Activated T-helper 17 cell treated with anti-CD3 and anti-CD28 coated beads, Interleukin-2, amount 50 U/mL, for 72 hours (primary cell): ENCODE results near the gene ETV4. TPM values are rescaled to one million over a fixed set of nuclear protein-coding genes. Genes with fewer than 3 reads are reported as not detected.
"Not testable (repeated sequence)": the region's sequence is repeated elsewhere in the genome, so short reads cannot be mapped to it uniquely, and the experiment has no call there.

Experiments used
- ATAC-seq: fragments of 150-1000 bp; cut with Tn5 transposase; replicated peaks from 2 replicates; pipeline ENCODE4 v1.10.0; 2021; ENCODE audit warnings: mild to moderate bottlenecking, moderate library complexity
- H3K27ac Mint-ChIP-seq: one replicate; pipeline ENCODE4 v1.8.0; 2022; ENCODE audit warnings: mixed read lengths
- H3K27me3 Mint-ChIP-seq: one replicate; pipeline ENCODE4 v1.8.0; 2022; ENCODE audit warnings: mixed read lengths
- H3K36me3 Mint-ChIP-seq: one replicate; pipeline ENCODE4 v1.8.0; 2022; ENCODE audit warnings: low read depth, mild to moderate bottlenecking, mixed read lengths
- H3K4me1 Mint-ChIP-seq: one replicate; pipeline ENCODE4 v1.8.0; 2022; ENCODE audit warnings: mixed read lengths
- H3K4me3 Mint-ChIP-seq: one replicate; pipeline ENCODE4 v1.8.0; 2022; ENCODE audit warnings: mild to moderate bottlenecking, mixed read lengths
- H3K9me3 Mint-ChIP-seq: one replicate; pipeline ENCODE4 v1.8.0; 2022; ENCODE audit warnings: mixed read lengths
- total RNA-seq, 2 donors: library from RNA; stranded (reverse); gene quantifications; one replicate each; pipeline ENCODE4 v1.2.3, GENCODE V29; 2022

Gene ETV4
- total RNA-seq, 2 donors from 2014 or later, result 0.56 to 0.61 TPM

DNA sequence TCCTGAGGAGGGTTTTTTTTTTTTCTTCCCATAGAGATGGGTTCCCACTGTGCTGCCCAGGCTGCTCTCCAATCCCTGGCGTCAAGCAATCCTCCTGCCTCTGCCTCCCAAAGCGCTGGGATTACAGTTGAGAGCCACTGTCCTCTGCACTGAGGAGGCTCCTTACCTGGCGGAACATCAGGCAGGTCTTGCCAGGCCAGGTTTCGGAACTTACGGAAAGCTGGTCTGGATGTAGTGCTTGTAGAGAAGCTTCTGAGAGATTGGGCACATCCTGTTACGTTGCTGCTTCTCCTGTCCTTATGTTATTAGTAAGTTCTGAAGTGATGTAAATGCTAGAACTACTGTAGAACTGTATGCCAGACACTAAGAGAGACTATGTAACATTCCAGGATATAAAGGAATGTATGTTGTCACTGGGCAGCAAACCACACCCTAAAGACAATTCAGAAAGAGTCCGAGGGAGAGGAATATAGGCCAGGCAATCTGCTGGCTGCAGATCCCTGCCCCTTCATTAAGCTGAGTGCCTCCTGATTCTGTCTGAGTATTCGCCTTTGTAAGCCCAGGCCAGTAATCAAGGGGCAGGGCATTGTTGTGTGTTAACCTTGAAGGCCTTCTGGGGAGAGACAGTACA is 21.1 kb downstream of the ETV4 start:
- no peak overlapping the region for H3K4me3 Mint-ChIP-seq
- H3K27me3 Mint-ChIP-seq, result no peaks in the 10 kb centered on the region
- H3K36me3 Mint-ChIP-seq, result peaks cover 66% of the 10 kb centered on the region
- no peak overlapping the region for H3K27ac Mint-ChIP-seq
- peaks cover 5% of the 10 kb centered on the region for H3K4me1 Mint-ChIP-seq
- ATAC-seq, result no peak
- H3K9me3 Mint-ChIP-seq, result no peaks in the 10 kb centered on the region

DNA sequence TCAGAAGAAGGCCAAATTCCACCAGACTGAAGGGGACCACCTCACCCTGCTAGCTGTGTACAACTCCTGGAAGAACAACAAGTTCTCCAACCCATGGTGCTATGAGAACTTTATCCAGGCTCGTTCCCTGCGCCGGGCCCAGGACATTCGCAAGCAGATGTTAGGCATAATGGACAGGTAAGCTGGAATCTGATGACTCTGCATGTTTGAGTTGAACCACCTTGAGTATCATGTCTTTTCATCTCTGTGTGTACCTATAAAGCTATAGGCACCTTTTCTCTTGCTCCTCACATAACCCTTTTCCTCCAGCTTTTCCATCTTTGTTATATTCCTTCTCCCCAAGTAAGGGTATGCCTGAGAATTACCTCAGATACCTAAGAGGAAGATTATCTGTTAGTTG is 24.8 kb downstream of the ETV4 start:
- no peak for ATAC-seq
- H3K9me3 Mint-ChIP-seq, result no peaks in the 10 kb centered on the region
- peaks cover 93% of the 10 kb centered on the region for H3K36me3 Mint-ChIP-seq
- no peak overlapping the region for H3K27ac Mint-ChIP-seq
- no peaks in the 10 kb centered on the region for H3K27me3 Mint-ChIP-seq
- H3K4me1 Mint-ChIP-seq, result peaks cover 9% of the 10 kb centered on the region
- no peak overlapping the region for H3K4me3 Mint-ChIP-seq

DNA sequence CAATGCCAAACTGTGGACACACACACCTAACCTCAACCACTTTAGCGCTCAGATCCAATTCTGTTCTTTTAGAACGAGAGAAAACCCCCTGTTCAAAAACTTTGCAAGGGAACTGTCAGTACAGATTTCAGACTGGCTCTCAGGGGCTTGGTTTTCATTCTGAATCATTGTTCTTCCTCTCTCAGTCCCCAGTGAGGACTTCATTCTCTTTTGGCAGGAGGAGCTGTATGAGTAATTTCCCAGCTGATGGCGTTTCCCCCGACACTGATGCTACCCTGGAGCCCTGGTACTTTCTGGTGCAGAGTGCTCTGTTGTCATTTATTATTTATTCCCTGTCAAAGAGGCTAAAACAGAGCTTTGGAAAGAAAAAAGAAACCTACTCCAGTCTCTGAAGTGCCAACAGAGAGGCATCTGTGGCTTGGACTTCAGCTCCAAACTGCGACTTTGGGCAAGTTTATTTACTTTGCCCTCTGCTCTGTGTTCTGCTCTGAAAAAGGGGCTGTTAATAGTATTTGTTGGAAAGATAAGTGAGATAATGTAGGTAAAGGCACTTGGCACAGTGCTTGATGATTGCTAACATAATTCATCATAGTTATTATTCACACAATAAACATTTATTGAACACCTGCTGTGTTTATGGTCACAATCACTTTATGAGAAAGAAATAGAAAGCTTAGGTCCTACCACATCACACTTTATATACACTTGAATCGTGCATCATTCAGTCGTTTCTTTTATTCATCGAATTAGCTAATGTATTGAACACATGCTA is 28.3 kb downstream of the ETV4 start:
- H3K9me3 Mint-ChIP-seq, result no peaks in the 10 kb centered on the region
- H3K4me3 Mint-ChIP-seq, result no peak overlapping the region
- no peak overlapping the region for H3K27ac Mint-ChIP-seq
- ATAC-seq, result peak; percentile 83
- H3K4me1 Mint-ChIP-seq, result peaks cover 9% of the 10 kb centered on the region
- H3K27me3 Mint-ChIP-seq, result no peaks in the 10 kb centered on the region
- peaks cover 98% of the 10 kb centered on the region for H3K36me3 Mint-ChIP-seq

DNA sequence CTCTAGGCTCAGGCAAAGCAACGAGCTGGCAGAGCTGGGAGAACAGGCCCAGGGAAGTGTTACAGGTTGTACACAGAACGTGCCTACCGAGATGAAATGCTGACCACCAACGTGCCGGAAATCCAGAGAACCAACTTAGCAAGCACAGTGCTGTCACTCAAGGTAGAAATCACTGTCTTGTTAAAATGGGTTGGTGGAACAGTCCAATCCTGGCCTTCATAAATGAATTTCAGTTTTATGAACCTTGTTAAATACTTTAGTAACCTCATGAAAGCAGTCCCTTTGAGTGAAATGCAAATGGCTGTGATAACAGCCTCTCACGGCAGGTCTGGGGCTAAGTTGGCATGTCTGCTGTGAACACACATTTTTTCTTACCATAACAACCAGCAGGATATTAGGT is 29.0 kb downstream of the ETV4 start:
- H3K27ac Mint-ChIP-seq, result peak overlapping the region; percentile 61
- peaks cover 98% of the 10 kb centered on the region for H3K36me3 Mint-ChIP-seq
- H3K27me3 Mint-ChIP-seq, result no peaks in the 10 kb centered on the region
- peak; percentile 9 for ATAC-seq
- H3K9me3 Mint-ChIP-seq, result no peaks in the 10 kb centered on the region
- H3K4me1 Mint-ChIP-seq, result peaks cover 9% of the 10 kb centered on the region
- no peak overlapping the region for H3K4me3 Mint-ChIP-seq

DNA sequence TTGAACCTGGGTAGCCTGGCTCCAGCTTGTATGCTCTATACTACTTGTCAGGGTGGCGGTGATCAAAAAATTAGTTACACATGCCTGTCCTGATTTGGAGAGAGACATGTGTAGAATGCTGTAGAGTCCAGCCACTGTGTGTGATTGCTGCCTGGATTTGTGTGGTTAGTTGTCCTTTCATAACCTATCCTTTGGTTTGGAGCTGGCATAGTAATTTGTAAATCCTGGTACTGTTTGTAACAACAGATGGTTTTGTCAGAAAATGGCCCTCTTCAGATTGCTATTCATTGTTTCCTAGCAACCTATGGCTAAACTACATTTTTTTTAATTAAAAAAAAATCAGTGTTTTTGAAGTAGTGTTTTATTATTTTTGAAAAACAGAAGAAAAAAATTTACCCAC is 30.5 kb downstream of the ETV4 start:
- no peak overlapping the region for H3K27ac Mint-ChIP-seq
- no peak overlapping the region for H3K4me3 Mint-ChIP-seq
- H3K4me1 Mint-ChIP-seq, result peaks cover 7% of the 10 kb centered on the region
- peaks cover 95% of the 10 kb centered on the region for H3K36me3 Mint-ChIP-seq
- H3K27me3 Mint-ChIP-seq, result no peaks in the 10 kb centered on the region
- ATAC-seq, result no peak
- H3K9me3 Mint-ChIP-seq, result no peaks in the 10 kb centered on the region

DNA sequence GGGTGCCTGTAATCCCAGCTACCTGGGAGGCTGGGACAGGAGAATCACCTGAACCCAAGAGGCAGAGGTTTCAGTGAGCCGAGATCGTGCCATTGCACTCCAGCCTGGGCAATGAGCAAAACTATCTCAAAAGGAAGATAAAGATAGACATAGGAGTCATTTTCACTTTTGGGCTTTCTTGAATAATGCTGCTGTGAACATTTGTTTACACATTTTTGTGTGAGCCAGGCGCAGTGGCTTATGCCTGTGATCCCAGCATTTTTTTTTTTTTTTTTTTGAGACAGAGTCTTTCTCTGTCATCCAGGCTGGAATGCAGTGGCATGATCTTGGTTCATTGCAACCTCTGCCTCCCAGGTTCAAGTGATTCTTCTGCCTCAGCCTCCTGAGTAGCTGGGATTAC is 34.9 kb downstream of the ETV4 start:
- H3K4me1 Mint-ChIP-seq, ATAC-seq, H3K27me3 Mint-ChIP-seq, H3K4me3 Mint-ChIP-seq, H3K9me3 Mint-ChIP-seq, H3K27ac Mint-ChIP-seq: not testable (repeated sequence)
- H3K36me3 Mint-ChIP-seq, result peaks cover 95% of the 10 kb centered on the region

DNA sequence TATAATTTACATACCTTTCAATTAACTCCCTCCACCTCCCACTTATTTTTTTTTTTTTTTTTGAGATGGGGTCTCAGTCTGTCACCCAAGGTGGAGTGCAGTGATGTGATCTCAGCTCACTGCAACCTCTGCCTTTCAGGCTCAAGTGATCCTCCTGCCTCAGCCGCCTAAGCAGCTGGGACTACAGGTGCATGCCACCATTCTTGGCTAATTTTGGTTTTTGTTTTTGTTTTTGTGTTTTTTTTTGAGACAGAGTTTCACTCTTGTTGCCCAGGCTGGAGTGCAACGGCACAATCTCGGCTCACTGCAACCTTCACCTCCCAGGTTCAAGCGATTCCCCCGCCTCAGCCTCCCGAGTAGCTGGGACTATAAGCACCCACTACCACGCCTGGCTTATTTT is 36.7 kb downstream of the ETV4 start:
- H3K4me1 Mint-ChIP-seq, ATAC-seq, H3K27ac Mint-ChIP-seq, H3K4me3 Mint-ChIP-seq, H3K9me3 Mint-ChIP-seq, H3K27me3 Mint-ChIP-seq: not testable (repeated sequence)
- peaks cover 94% of the 10 kb centered on the region for H3K36me3 Mint-ChIP-seq

DNA sequence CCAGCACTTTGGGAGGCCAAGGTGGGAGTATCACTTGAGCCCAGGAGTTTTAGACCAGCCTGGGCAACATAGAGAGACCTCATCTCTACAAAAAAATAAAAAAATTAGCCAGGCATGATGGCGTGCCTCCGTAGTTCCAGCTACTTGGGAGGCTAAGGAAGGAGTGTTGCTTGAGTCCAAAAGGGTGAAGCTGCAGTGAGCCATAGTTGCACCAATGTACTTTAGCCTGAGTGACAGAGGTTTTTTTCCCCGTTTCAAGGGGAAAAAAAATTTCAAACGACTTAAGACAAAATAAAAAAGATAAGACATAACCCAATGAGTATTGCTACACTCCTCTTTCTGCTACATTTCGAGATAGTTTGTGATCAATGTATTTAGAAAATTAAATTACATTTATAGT is 55.5 kb downstream of the ETV4 start:
- H3K27me3 Mint-ChIP-seq, result no peaks in the 10 kb centered on the region
- H3K36me3 Mint-ChIP-seq, result peaks cover 66% of the 10 kb centered on the region
- H3K4me3 Mint-ChIP-seq, result no peak overlapping the region
- ATAC-seq, result no peak
- H3K9me3 Mint-ChIP-seq, result no peaks in the 10 kb centered on the region
- no peaks in the 10 kb centered on the region for H3K4me1 Mint-ChIP-seq
- no peak overlapping the region for H3K27ac Mint-ChIP-seq

DNA sequence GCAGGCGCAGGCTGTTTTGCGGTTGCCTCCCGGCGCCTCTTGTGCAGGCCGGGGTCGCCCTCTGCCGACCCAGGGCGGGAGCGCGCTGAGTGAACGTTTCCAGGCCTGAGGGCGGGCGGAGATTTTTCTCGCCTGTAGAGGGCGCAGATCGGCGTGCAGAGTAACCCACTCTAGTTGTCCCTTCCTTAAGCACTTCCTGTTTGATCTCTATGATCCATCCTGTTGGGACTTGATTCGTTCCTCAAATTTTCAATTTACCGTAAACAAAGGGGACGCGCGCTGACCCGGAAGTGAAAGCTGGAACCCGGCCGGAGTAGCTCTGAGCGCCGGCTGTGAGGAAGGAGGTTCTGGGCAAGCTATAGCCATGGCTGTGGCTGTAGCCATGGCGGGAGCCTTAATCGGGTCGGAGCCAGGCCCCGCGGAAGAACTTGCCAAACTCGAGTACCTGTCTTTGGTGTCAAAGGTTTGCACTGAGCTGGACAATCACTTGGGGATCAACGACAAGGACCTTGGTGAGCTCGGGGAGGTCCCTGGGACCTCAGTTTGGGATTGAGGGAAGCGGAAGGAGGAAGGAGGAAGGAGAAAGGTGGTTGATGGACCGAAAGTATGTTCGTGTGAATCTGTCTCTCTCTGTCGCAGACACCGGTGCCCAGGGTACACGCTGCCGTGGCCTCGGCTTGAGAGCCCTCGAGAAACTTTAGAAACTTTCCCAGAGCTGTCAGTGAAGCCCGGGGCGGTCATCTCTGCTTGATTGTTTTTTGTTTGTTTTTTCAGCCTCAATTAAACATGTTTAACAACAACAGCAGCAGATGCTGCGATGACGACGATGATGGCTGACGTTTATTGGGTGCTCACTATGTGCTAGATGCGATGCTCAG is 62.2 kb downstream of the ETV4 start, which contains the start of gene DHX8:
Gene DHX8, plus strand, starts transcription at position 302 of the 878 bp plus-strand sequence. Its CDS starts 63 bp downstream, at position 365.
- ATAC-seq, result peak; percentile 98

DNA sequence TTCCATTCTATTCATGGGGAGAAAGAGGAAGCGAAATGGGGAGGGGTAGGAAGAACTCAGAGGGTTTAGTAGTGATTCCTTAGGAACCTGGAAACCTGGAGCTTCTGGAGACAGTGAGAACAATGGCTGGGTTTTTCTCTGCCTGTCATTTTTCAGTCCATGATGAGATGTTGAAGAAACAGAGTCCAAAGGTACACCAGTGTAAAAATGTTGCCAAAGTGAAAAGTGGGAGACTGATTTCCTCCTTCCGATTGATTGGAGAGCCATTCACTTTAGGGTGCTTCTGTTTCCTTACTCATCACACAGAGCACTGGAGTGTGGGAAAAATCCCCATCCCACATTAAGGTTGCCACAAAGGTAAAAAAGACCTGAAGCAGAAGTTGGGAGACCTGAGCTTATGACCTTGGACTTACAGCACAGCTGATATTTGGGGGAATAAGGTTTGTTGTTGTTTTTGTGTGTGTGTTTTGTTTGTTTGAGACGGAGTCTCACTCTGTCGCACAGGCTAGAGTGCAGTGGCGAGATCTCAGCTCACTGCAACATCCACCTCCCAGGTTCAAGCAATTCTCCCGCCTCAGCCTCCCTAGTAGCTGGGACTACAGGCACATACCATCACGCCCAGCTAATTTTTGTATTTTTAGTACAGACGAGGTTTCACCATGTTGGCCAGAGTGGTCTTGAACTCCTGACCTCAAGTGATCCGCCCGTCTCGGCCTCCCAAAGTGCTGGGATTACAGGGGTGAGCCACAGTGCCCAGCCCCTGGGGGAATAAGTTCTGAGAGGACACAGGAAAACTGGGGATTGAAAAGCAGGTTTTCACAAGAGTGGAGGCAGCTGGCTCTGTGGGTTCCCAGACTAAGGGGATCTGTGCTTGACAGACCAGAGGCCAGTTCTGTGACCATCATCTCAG is 63.8 kb downstream of the ETV4 start:
- H3K4me3 Mint-ChIP-seq, result no peak overlapping the region
- no peak for ATAC-seq
- H3K4me1 Mint-ChIP-seq, result peaks cover 8% of the 10 kb centered on the region
- no peak overlapping the region for H3K27ac Mint-ChIP-seq
- H3K36me3 Mint-ChIP-seq, result peaks cover 6% of the 10 kb centered on the region
- no peaks in the 10 kb centered on the region for H3K9me3 Mint-ChIP-seq
- H3K27me3 Mint-ChIP-seq, result no peaks in the 10 kb centered on the region

More for the DNA sequence above, 62.2 kb downstream of the ETV4 start, which contains the start of gene DHX8:
- H3K9me3 Mint-ChIP-seq, result no peaks in the 10 kb centered on the region
- H3K36me3 Mint-ChIP-seq, result peaks cover 8% of the 10 kb centered on the region
- H3K27me3 Mint-ChIP-seq, result no peaks in the 10 kb centered on the region
- peak within 1 kb of the TSS; percentile 100 for H3K4me3 Mint-ChIP-seq
- H3K4me1 Mint-ChIP-seq, result peaks cover 8% of the 10 kb centered on the region
- H3K27ac Mint-ChIP-seq, result peak within 1 kb of the TSS; percentile 100

DNA sequence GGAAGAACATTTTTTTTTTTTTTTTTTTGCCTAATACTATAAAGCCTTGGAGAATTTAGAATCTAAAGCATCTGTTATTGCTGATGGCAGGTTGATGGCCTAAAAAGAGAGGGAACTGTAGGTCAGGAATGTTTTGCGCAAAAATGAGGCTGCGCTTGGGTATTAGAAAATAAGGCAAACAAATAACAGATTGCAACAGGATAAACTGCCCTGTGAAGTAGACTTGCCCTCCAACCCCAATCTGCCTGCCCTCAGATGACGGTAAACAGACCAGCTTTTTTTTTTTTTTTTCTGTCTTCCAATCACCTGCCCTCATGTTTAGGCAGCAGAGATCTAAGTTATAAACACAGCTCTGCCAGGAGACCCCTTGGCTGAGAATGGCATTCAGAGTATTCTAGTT is 66.2 kb downstream of the ETV4 start:
- no peak for ATAC-seq
- H3K4me1 Mint-ChIP-seq, result peaks cover 3% of the 10 kb centered on the region
- peaks cover 6% of the 10 kb centered on the region for H3K36me3 Mint-ChIP-seq
- no peak overlapping the region for H3K27ac Mint-ChIP-seq
- no peaks in the 10 kb centered on the region for H3K9me3 Mint-ChIP-seq
- no peaks in the 10 kb centered on the region for H3K27me3 Mint-ChIP-seq
- no peak overlapping the region for H3K4me3 Mint-ChIP-seq
